ENCODE results near the gene MCCC1.
A peak's percentile ranks its signal among the peaks of the same experiment; 100 is the strongest.

MCCC1 gene

DNA sequence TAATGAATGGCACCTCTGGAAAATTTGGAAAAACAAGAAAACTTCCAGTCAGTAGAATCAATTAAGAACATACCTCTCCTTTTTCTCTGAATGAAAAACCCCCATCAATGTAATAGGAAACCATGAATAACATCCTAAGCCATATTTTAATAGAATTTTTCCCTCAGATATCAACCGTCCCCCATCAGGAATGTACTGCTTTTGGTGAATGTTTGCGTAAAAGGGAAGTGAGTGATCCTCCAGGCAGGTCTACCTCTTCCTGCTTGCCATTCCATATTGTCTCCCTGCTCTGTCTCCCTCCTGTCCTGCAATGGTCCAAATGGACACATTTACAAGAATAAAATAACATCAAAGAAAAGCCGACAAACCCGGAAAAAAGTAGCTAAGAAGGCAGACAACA, 32.4 kb upstream of the MCCC1 start:
- DNase-seq = no peak
- H3K9me3 ChIP-seq (ENCODE audit: severe bottlenecking) = no peaks in the 10 kb centered on the region
- TF ChIP-seq, protein P1, sequence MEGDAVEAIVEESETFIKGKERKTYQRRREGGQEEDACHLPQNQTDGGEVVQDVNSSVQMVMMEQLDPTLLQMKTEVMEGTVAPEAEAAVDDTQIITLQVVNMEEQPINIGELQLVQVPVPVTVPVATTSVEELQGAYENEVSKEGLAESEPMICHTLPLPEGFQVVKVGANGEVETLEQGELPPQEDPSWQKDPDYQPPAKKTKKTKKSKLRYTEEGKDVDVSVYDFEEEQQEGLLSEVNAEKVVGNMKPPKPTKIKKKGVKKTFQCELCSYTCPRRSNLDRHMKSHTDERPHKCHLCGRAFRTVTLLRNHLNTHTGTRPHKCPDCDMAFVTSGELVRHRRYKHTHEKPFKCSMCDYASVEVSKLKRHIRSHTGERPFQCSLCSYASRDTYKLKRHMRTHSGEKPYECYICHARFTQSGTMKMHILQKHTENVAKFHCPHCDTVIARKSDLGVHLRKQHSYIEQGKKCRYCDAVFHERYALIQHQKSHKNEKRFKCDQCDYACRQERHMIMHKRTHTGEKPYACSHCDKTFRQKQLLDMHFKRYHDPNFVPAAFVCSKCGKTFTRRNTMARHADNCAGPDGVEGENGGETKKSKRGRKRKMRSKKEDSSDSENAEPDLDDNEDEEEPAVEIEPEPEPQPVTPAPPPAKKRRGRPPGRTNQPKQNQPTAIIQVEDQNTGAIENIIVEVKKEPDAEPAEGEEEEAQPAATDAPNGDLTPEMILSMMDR (IDR thresholded peaks at IDR 0.05; ENCODE audit: low read depth, low read length) = no peak
- H3K27me3 ChIP-seq (ENCODE audit: insufficient read depth, low read depth, severe bottlenecking) = no peaks in the 10 kb centered on the region
- no peaks in the 10 kb centered on the region for H3K36me3 ChIP-seq
- no peak overlapping the region for H3K27ac ChIP-seq
- no peak overlapping the region for H3K4me3 ChIP-seq (ENCODE audit: low read depth, low read length)

DNA sequence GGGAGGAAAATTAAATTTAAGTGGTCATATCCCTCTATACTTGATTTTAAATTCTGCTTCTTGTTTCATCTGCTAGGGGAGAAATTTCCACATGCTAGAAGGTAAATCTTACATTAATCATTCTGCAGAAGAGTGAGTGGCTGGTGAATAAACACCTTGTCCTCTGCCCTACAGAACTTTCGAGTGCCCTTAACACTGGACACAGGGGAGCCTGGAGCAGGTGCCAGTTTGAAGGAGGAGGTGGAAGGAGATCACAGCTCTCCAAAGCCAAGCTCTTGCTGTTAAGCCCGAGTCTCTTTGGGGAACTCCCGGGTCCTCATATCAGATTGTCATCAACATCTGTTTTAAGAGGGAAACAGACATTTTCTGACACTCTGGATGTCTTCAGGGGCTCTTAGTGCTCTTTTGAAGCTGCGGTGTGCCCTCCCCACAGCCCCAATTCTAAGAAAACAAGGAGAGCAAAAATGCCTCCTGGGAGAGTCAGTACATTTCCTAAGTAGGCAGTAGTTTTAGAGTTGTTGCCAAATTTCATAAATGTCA, 32.0 kb upstream of the MCCC1 start:
- Histone ChIP-seq H3K27ac (no peak overlapping the region), H3K36me3 (no peaks in the 10 kb centered on the region), H3K4me3 (ENCODE audit: low read depth, low read length) (no peak overlapping the region), H3K9me3 (ENCODE audit: severe bottlenecking) (no peaks in the 10 kb centered on the region), H3K27me3 (ENCODE audit: insufficient read depth, low read depth, severe bottlenecking) (no peaks in the 10 kb centered on the region)
- TF ChIP-seq, protein P1 (IDR thresholded peaks at IDR 0.05; ENCODE audit: low read depth, low read length) = no peak
- DNase-seq = no peak

DNA sequence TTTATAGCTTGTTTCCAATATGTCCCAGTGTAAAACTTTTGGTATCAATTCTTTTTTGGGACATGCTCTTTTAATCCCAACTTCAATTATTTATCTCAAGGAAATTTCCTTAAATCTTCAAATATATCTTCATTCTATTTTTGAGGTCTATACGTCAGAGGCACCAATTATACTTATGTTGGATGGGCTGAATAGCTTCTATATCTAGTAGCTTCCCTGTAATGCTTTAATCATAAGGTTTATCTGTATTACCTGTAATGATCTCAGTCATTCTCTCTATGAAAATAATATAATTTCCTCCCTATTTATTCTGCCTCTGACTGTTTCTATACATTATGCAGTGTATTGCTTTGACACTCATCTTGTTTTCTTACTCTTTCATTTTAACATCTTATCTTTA, 29.9 kb upstream of the MCCC1 start:
- Histone ChIP-seq H3K9me3 (ENCODE audit: severe bottlenecking) (no peaks in the 10 kb centered on the region), H3K27ac (no peak overlapping the region), H3K36me3 (no peaks in the 10 kb centered on the region), H3K27me3 (ENCODE audit: insufficient read depth, low read depth, severe bottlenecking) (no peaks in the 10 kb centered on the region), H3K4me3 (ENCODE audit: low read depth, low read length) (no peak overlapping the region)
- no peak for DNase-seq
- TF ChIP-seq, protein P1 (IDR thresholded peaks at IDR 0.05; ENCODE audit: low read depth, low read length) = no peak

DNA sequence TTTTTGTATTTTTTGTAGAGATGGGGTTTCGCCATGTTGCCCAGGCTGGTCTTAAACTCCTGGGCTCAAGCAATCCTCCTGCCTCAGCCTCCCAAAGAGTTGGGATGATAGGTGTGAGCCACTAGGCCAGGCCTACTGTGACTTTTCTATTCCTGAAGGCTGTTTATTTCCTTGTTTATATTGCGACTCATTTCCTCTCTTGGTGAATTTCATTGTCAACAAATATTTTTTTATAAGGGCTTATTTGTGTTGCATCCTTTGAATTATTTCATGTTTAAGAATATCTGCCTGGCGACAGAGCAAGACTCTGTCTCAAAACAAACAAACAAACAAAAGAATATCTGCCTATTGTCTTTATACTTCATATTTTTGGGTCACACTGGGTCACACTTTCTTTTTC, 29.4 kb upstream of the MCCC1 start:
- no peak for DNase-seq
- Histone ChIP-seq H3K4me3 (ENCODE audit: low read depth, low read length) (no peak overlapping the region), H3K9me3 (ENCODE audit: severe bottlenecking) (no peaks in the 10 kb centered on the region), H3K27ac (no peak overlapping the region), H3K27me3 (ENCODE audit: insufficient read depth, low read depth, severe bottlenecking) (no peaks in the 10 kb centered on the region), H3K36me3 (no peaks in the 10 kb centered on the region)
- TF ChIP-seq, protein P1 (IDR thresholded peaks at IDR 0.05; ENCODE audit: low read depth, low read length) = no peak

DNA sequence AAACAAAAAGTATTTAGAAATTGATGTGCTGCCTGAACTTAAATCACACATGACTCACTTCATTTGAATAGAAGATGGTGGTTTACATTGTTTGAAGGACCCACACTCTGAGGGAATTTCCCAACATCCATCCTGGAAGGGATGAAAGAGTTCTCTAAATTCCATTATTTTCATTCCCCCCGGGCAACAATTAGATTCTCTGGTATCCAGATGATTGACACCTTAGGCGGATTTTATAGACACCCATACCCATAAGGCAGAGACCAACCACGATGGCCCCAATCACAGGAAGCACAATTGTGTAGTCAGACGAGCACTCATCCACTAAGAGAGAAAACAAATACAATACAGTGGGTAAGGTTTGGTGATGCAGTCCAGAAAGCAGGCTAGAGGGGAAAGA, 24.6 kb upstream of the MCCC1 start:
- H3K9me3 ChIP-seq (ENCODE audit: severe bottlenecking) = no peaks in the 10 kb centered on the region
- DNase-seq = no peak
- TF ChIP-seq, protein P1 (IDR thresholded peaks at IDR 0.05; ENCODE audit: low read depth, low read length) = no peak

DNA sequence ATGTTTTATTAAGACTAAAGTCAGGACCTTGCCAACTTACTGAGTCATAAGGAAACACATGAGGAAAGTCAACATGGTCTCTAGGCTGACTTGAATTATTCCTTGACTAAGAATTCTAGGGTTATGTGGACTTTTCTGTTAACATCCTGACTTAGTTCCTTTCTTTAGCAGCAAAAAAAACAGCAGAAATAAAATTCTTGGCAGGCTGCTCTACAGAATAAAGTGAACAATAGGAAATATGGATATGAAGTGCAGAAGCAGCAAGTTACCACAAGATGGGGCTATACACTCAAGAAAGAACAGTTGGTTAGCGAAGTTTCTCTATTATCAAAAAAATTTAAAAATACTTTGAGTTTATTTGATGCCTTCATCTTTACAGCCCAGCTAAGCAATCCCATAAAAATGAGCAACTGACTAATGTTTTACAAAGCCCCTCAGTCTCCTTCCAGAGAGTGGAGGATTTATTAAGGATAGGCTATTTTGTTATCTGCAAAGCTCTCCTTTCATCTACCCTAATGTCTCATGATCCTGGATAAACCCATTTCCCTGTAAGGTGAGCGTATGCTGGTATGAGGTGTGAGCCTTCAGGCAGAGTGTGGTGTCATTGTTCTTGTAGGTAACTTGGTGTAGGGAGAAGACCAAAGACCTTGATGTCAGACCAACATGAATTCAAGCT, 23.1 kb upstream of the MCCC1 start:
- TF ChIP-seq, protein P1 (IDR thresholded peaks at IDR 0.05; ENCODE audit: low read depth, low read length) = peak; percentile 56
- H3K27me3 ChIP-seq (ENCODE audit: insufficient read depth, low read depth, severe bottlenecking) = no peaks in the 10 kb centered on the region
- no peak overlapping the region for H3K4me3 ChIP-seq (ENCODE audit: low read depth, low read length)
- H3K36me3 ChIP-seq = no peaks in the 10 kb centered on the region
- DNase-seq = no peak
- H3K27ac ChIP-seq = no peak overlapping the region
- H3K9me3 ChIP-seq (ENCODE audit: severe bottlenecking) = no peaks in the 10 kb centered on the region

More for the DNA sequence above, 24.6 kb upstream of the MCCC1 start:
- no peak overlapping the region for H3K4me3 ChIP-seq (ENCODE audit: low read depth, low read length)
- no peaks in the 10 kb centered on the region for H3K27me3 ChIP-seq (ENCODE audit: insufficient read depth, low read depth, severe bottlenecking)
- no peaks in the 10 kb centered on the region for H3K36me3 ChIP-seq
- H3K27ac ChIP-seq = no peak overlapping the region

Measured in WERI-Rb-1 (cell line).